ENCODE results near the gene SLC17A5.

DNA sequence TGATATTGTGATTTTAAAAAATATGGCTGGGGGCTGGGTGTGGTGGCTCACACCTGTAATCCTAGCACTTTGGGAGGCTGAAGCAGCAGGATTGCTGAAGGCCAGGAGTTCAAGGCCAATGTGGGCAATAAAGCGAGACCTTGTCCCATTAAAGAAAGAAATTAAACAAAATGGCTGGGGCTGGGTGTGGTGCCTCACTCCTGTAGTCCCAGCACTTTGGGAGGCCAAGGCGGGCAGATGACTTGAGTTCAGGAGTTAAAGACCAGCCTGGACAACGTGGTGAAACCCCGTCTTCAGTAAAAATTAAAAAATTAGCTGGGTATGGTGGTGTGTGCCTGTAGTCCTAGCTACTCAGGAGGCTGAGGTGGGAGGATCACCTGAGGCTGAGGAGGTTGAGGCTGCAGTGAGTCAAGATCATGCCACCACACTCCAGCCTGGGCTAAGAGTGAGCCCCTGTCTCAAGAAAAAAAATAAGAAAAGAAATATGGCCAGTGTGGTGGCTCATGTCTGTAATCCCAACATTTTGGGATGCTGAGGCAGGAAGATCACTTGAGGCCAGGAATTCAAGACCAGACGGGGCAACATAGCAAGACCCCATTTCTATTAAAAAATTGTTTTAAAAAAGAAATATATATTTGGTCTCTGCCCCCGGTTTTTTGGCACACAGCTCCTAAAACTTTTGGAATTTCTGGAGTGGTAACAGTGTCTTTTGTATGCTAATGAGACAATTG lies 39.8 kb downstream of the SLC17A5 start:
- TF ChIP-seq, protein P1, sequence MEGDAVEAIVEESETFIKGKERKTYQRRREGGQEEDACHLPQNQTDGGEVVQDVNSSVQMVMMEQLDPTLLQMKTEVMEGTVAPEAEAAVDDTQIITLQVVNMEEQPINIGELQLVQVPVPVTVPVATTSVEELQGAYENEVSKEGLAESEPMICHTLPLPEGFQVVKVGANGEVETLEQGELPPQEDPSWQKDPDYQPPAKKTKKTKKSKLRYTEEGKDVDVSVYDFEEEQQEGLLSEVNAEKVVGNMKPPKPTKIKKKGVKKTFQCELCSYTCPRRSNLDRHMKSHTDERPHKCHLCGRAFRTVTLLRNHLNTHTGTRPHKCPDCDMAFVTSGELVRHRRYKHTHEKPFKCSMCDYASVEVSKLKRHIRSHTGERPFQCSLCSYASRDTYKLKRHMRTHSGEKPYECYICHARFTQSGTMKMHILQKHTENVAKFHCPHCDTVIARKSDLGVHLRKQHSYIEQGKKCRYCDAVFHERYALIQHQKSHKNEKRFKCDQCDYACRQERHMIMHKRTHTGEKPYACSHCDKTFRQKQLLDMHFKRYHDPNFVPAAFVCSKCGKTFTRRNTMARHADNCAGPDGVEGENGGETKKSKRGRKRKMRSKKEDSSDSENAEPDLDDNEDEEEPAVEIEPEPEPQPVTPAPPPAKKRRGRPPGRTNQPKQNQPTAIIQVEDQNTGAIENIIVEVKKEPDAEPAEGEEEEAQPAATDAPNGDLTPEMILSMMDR (conservative IDR thresholded peaks at IDR 0.05; ENCODE audit: low read length) = no peak
- TF ChIP-seq EZH2phosphoT487 (IDR thresholded peaks at IDR 0.05; ENCODE audit: borderline replicate concordance, low read depth, low read length) = no peak
